ENCODE data around the gene CALHM6. TPM values are rescaled to one million over a fixed set of nuclear protein-coding genes. Genes with fewer than 3 reads are reported as not detected.

The CALHM6 gene
- total and polyA plus RNA-seq, 11 donors = 0.37 to 52.4 (median 1.0) TPM; not detected in 1

GRCh38 chr6:116438590-116439448 lies 22.4 kb upstream of the CALHM6 start:
- Histone ChIP-seq H3K9me3 (no peaks in the 10 kb centered on the region), H3K4me1 (peaks cover 0 to 13% (median 7%) of the 10 kb centered on the region in 12 donors), H3K4me3 (no peak overlapping the region), H3K27ac (no peak overlapping the region), H3K27me3 (no peaks in the 10 kb centered on the region), H3K36me3 (peaks cover 0 to 28% (median 2%) of the 10 kb centered on the region in 9 donors)
- intact Hi-C loops (cut with DNase I) = no loop called here
- 57 to 71% (median 61%) methylated on average over 6 of the region's 6 CpGs for WGBS, 4 donors
- TF ChIP-seq CTCF (IDR thresholded peaks at IDR 0.05) = no peak
- DNase-seq = no peak
- ATAC-seq = no peak

DNA sequence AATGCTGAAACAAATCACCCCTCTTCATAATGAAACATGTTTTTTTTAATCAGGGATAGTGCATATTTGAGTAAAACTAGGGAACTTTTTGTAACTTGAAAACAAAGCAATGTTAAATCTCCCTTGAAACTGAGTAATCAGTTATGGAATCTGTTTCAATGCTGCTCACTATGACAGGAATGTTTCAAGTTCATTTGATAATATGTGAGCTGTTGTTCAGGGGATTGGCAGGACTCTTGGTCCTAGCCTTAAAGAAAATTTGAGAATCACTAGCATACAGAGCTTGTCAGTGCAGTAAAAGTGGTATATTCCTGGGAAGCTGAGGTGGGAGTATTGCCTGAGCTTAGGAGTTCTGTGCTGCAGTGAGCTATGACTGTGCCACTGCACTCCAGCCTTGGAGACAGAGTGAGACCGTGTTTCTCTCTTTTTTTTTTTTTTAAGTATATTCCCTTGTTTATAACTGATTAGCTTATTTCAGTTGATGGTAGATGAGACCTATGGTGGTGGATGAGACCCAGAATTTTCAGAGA lies 21.6 kb upstream of the CALHM6 start:
- Histone ChIP-seq H3K4me1 (peaks cover 0 to 13% (median 7%) of the 10 kb centered on the region in 12 donors), H3K27ac (no peak overlapping the region), H3K27me3 (no peaks in the 10 kb centered on the region), H3K4me3 (no peak overlapping the region), H3K9me3 (no peaks in the 10 kb centered on the region), H3K36me3 (peaks cover 0 to 21% (median under 1%) of the 10 kb centered on the region in 9 donors)
- ATAC-seq (no peak), DNase-seq (no peak)
- intact Hi-C loops (cut with DNase I) = loop anchor here in 8 of 10 donors (5.0 to 10.0 kb wide), 5 partner anchors 93 to 155 kb away; no protein-coding TSS in a partner anchor
- TF ChIP-seq POLR2A (IDR thresholded peaks at IDR 0.05) = no peak
- no peak for TF ChIP-seq CTCF (IDR thresholded peaks at IDR 0.05)
- WGBS, 4 donors = 72 to 96% (median 85%) methylated on average over 1 of the region's 1 CpG

- TF ChIP-seq POLR2A (IDR thresholded peaks at IDR 0.05) (no peak), CTCF (IDR thresholded peaks at IDR 0.05) (no peak)
- WGBS, 4 donors = 82 to 92% (median 88%) methylated on average over 2 of the region's 2 CpGs
- Histone ChIP-seq H3K4me3 (no peak overlapping the region), H3K27me3 (no peaks in the 10 kb centered on the region), H3K27ac (no peak overlapping the region), H3K9me3 (no peaks in the 10 kb centered on the region), H3K36me3 (no peaks in the 10 kb centered on the region), H3K4me1 (peaks cover 0 to 45% (median 6%) of the 10 kb centered on the region in 12 donors)
- DNase-seq = no peak
- intact Hi-C loops (cut with DNase I) = loop anchor here in 8 of 10 donors (5.0 to 10.0 kb wide), 5 partner anchors 89 to 158 kb away; no protein-coding TSS in a partner anchor
- no peak for ATAC-seq
Measured at GRCh38 chr6:116443105-116443504, 18.1 kb upstream of the CALHM6 start.

DNA sequence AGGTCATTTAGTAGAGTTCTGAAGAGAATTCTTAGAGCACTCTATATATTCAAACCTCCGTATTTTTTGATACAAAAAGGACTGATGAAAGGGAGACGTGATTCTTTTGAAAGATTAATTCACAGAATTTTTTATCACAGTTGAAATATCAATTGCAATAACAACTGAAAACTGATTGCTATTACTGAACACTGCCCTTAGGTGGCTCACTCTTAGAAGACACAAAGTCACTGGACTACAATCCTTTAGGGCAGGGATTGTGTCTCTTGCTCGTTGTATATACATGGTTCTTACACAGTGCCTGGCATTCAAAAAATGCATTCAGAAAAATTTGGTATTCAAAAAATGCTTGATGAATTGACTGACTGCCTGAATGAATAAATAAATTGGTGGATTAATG lies 17.1 kb upstream of the CALHM6 start:
- no peaks in the 10 kb centered on the region for H3K27me3 ChIP-seq
- TF ChIP-seq CTCF (IDR thresholded peaks at IDR 0.05) (peak; percentile 8 to 62 (median 41)), POLR2A (IDR thresholded peaks at IDR 0.05) (no peak)
- no peak overlapping the region for H3K4me3 ChIP-seq
- ATAC-seq (peak in 3 of 4 donors; percentile 53 to 61 (median 59)), DNase-seq (no peak)
- peaks cover 0 to 43% (median 0%) of the 10 kb centered on the region in 12 donors for H3K4me1 ChIP-seq
- intact Hi-C loops (cut with DNase I) = loop anchor here in 8 of 10 donors (5.0 to 10.0 kb wide), 5 partner anchors 88 to 159 kb away; no protein-coding TSS in a partner anchor
- H3K9me3 ChIP-seq = no peaks in the 10 kb centered on the region
- H3K36me3 ChIP-seq = no peaks in the 10 kb centered on the region
- H3K27ac ChIP-seq = no peak overlapping the region
- WGBS, 4 donors = 26 to 38% (median 35%) methylated on average over 3 of the region's 3 CpGs

Measured in heart left ventricle (tissue), 16 donors.